Adrenal gland (tissue), 5 donors: ENCODE data around the gene SLC35G3.

Experiments
- CTCF ChIP-seq, 6 experiments: fragments of 450-650 bp in 4 of 6; fragments of 200-600 bp in 2 of 6; sonication (generic) in 1 of 6; IDR thresholded peaks; 1 replicate in 5 of 6; 2 replicates in 1 of 6; pipeline versions ENCODE4 v1.5.1 to v1.8.0; 2016 to 2021; ENCODE audit warnings: antibody characterized with exemption in 6 of 6, mild to moderate bottlenecking in 2 of 6, moderate library complexity in 1 of 6
- POLR2A ChIP-seq, 2 donors: fragments of 450-650 bp; IDR thresholded peaks; one replicate each; pipeline ENCODE4 v1.6.1; 2017; ENCODE audit warnings: antibody characterized with exemption in 2 of 2, mild to moderate bottlenecking in 2 of 2, moderate library complexity in 1 of 2
- donor health status: DM: no; HTN: no; CAD: no.

- TF ChIP-seq CTCF (IDR thresholded peaks at IDR 0.05) = no peak
- TF ChIP-seq POLR2A (IDR thresholded peaks at IDR 0.05) = no peak
These were observed 29.5 kb downstream of the SLC35G3 start for GRCh38 chr17:35164716-35165115.
